ENCODE measurements around the gene ACVR1B. TPM values are rescaled to one million over a fixed set of nuclear protein-coding genes. Genes with fewer than 3 reads are reported as not detected.

The ACVR1B gene
- total and polyA plus RNA-seq, 2 of the 8 experiments (the other 6 are each of a cell fraction or from before 2014, with no cell fraction given), result 16.0 to 19.2 TPM

DNA sequence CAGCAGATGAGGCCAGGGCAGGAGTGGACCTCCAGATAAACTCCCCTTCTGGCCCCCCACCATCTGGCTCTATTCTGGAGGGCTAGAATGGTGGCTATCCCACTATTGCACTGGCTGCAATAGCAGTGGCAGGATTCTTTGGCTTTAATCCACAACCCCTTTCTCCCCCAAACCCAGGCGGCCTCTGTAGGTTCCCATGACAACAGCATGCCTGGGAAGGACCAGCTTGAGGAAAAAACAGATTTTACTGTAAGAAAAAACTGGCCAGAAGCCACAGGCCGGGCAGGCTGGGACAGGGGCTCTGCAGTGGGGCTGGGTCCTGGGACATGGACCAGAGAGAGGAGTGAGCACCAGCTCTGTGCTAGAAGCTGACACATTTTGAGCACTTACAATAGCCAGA, 13.6 kb upstream of the ACVR1B start:
- 49% methylated on average over 2 of the region's 2 CpGs; no CpG with 5 or more reads in 1 of the 2 experiments for WGBS, 2 experiments (ENCODE audit: extremely low coverage in 1 of 2, insufficient coverage in 1 of 2, insufficient read length in 1 of 2, insufficient replicate concordance in 2 of 2, low coverage in 1 of 2, low lambda C conversion rate in 2 of 2, missing lambda C conversion rate in 1 of 2)
- Histone ChIP-seq H3K79me1 (ENCODE audit: low read depth, low read length) (no peaks in the 10 kb centered on the region), H3K27me3 (replicated peaks in 1 of 4; ENCODE audit: control insufficient read depth in 3 of 4, extremely low read depth in 1 of 4, insufficient read depth in 3 of 4, low read length in 3 of 4) (no peaks in the 10 kb centered on the region), H3K9me3 (ENCODE audit: insufficient read depth in 2 of 2, low read depth in 1 of 2, low read length in 1 of 2) (no peaks in the 10 kb centered on the region), H3K27ac (ENCODE audit: low read depth, low read length) (no peak overlapping the region), H4K20me1 (replicated peaks in 1 of 2; ENCODE audit: control insufficient read depth in 1 of 2, insufficient read depth in 2 of 2, low read length in 2 of 2) (no peaks in the 10 kb centered on the region), H3K23me2 (ENCODE audit: low read depth, low read length) (0 out of 2 replicates have a peak, but pooled peaks cover 2% of the 10 kb centered on the region), H2BK15ac (ENCODE audit: low read length) (no peak overlapping the region), H3K4me3 (ENCODE audit: extremely low read depth in 1 of 4, insufficient read depth in 2 of 4, low read depth in 3 of 4, low read length in 4 of 4) (no peak overlapping the region), H3K4me1 (replicated peaks in 1 of 4; ENCODE audit: control insufficient read depth in 3 of 4, insufficient read depth in 4 of 4, low read length in 3 of 4) (peaks cover 0 to 2% (median 0%) of the 10 kb centered on the region in 4 experiments; a peak in 3 of 7 replicates), H2BK12ac (ENCODE audit: low read depth, low read length) (no peak overlapping the region), H4K91ac (replicated peaks; ENCODE audit: insufficient read length, low read length) (no peak overlapping the region), H3K14ac (ENCODE audit: insufficient read length) (no peak overlapping the region), H3K4ac (replicated peaks; ENCODE audit: insufficient read length, low read depth, low read length) (no peak overlapping the region), H4K5ac (ENCODE audit: insufficient read length, low read depth, low read length) (no peak overlapping the region), H3K23ac (ENCODE audit: insufficient read length) (no peak overlapping the region), H2BK5ac (ENCODE audit: low read depth, low read length) (no peak overlapping the region), H3K9ac (replicated peaks in 1 of 4; ENCODE audit: extremely low read depth in 1 of 4, low read depth in 3 of 4, low read length in 3 of 4) (no peak overlapping the region), H3K18ac (ENCODE audit: extremely low read depth, low read length) (no peak overlapping the region), H2BK20ac (ENCODE audit: low read length) (no peak overlapping the region), H2AFZ (ENCODE audit: low read length) (no peak overlapping the region), H4K8ac (ENCODE audit: extremely low read depth, insufficient read depth, low read length) (no peak overlapping the region), H3K79me2 (ENCODE audit: control insufficient read depth in 1 of 2, insufficient read depth in 2 of 2, low read length in 2 of 2) (no peaks in the 10 kb centered on the region), H3K36me3 (ENCODE audit: control insufficient read depth in 2 of 4, insufficient read depth in 4 of 4, low read length in 3 of 4) (no peaks in the 10 kb centered on the region), H3K56ac (replicated peaks; ENCODE audit: insufficient read length, low read depth, low read length) (no peak overlapping the region), H3K4me2 (ENCODE audit: insufficient read depth in 1 of 2, low read depth in 2 of 2, low read length in 2 of 2) (no peak overlapping the region), H2BK120ac (replicated peaks; ENCODE audit: low read depth, low read length) (no peak overlapping the region), H2AK5ac (ENCODE audit: low read depth, low read length) (no peak overlapping the region)
- DNase-seq (ENCODE audit: low read depth in 1 of 2, low spot score in 2 of 2), result no peak
- CTCF ChIA-PET (ENCODE audit: partially characterized antibody), result interaction anchor here (0.9 to 10.1 kb wide), 5 partner anchors 12 to 43 kb away, joined by 3 to 106 read pairs (median 4); no protein-coding TSS in a partner anchor
- POLR2A ChIA-PET (ENCODE audit: partially characterized antibody), result interaction anchor here (0.7 to 0.9 kb wide), 2 partner anchors 11 to 14 kb away, joined by 3 read pairs; partner anchors contain the start of gene ACVR1B
- no peak for FAIRE-seq
- TF ChIP-seq TCF12 (IDR thresholded peaks at IDR 0.05; ENCODE audit: low read depth, low read length), result no peak
- TF ChIP-seq SP2 (IDR thresholded peaks at IDR 0.05; ENCODE audit: low read length), result no peak
- TF ChIP-seq CBX5 (IDR thresholded peaks at IDR 0.05; ENCODE audit: low read depth, low read length), result no peak
- no peak for TF ChIP-seq POU5F1 (IDR thresholded peaks at IDR 0.05; ENCODE audit: low read depth, low read length)
- no peak for TF ChIP-seq NRF1 (IDR thresholded peaks at IDR 0.05; ENCODE audit: low read depth, low read length)
- TF ChIP-seq HDAC2 (IDR thresholded peaks at IDR 0.05; ENCODE audit: borderline replicate concordance in 1 of 2, low read depth in 2 of 2, low read length in 2 of 2), result no peak
- TF ChIP-seq KDM1A (IDR thresholded peaks at IDR 0.05; ENCODE audit: borderline replicate concordance, low read length), result no peak
- TF ChIP-seq SIX5 (IDR thresholded peaks at IDR 0.05; ENCODE audit: low read depth, low read length), result no peak
- TF ChIP-seq BCL11A (IDR thresholded peaks at IDR 0.05; ENCODE audit: low read depth in 2 of 2, low read length in 2 of 2), result no peak
- TF ChIP-seq MAFK (IDR thresholded peaks at IDR 0.05; ENCODE audit: low read depth, low read length), result no peak
- no peak for TF ChIP-seq NANOG (IDR thresholded peaks at IDR 0.05; ENCODE audit: insufficient read depth, low read depth, low read length, poor library complexity, severe bottlenecking)
- TF ChIP-seq KDM4A (IDR thresholded peaks at IDR 0.05; ENCODE audit: low read depth, low read length, severe bottlenecking), result no peak
- TF ChIP-seq TAF7 (optimal IDR thresholded peaks at IDR 0.05; ENCODE audit: borderline replicate concordance, low read depth, low read length), result no peak
